ENCODE results near the gene CXCL1.

DNA sequence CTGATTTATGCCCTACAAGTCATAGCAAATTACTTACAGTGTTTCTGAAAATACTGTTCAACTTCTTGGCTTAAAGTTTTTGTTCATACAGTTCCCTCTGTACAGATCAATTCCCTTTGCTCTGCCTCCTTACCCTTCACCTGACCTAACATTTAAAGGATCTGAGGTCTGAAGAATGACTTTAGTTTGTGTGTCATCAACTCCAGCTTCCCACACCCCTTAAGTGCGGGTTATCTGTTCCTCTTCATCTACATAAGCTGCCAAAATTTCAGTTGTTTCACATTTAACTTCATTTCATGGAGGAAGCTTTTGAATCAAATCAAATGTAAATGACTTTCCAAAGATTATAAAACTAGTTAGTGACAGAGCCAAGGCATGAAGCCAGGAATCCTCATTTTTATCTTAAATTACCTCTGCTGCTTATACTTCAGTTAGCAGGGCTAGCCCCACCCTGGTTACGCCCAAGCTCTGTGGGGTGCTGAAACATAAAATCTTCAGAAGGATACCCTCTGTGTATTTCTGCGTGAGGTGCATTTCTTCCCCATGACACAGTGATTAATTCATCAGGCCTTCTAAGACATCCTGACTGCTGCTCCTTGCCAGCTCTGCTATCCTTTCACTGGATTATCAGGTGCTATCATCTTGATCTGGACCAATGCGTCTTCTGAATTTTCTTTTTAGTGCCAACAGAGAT is 16.5 kb downstream of the CXCL1 start:
- TF ChIP-seq, protein P1, sequence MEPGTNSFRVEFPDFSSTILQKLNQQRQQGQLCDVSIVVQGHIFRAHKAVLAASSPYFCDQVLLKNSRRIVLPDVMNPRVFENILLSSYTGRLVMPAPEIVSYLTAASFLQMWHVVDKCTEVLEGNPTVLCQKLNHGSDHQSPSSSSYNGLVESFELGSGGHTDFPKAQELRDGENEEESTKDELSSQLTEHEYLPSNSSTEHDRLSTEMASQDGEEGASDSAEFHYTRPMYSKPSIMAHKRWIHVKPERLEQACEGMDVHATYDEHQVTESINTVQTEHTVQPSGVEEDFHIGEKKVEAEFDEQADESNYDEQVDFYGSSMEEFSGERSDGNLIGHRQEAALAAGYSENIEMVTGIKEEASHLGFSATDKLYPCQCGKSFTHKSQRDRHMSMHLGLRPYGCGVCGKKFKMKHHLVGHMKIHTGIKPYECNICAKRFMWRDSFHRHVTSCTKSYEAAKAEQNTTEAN (CRISPR knock-in tag; IDR thresholded peaks at IDR 0.05): no peak
- TF ChIP-seq ESRRA (CRISPR knock-in tag; IDR thresholded peaks at IDR 0.05; ENCODE audit: borderline replicate concordance) (no peak), ZBTB21 (CRISPR knock-in tag; IDR thresholded peaks at IDR 0.05; ENCODE audit: borderline replicate concordance) (no peak), CREB1 (CRISPR knock-in tag; IDR thresholded peaks at IDR 0.05) (no peak), NFYB (CRISPR knock-in tag; conservative IDR thresholded peaks at IDR 0.05; ENCODE audit: low read depth) (no peak), ZNF232 (CRISPR knock-in tag; IDR thresholded peaks at IDR 0.05) (no peak)
- TF ChIP-seq, protein P2, sequence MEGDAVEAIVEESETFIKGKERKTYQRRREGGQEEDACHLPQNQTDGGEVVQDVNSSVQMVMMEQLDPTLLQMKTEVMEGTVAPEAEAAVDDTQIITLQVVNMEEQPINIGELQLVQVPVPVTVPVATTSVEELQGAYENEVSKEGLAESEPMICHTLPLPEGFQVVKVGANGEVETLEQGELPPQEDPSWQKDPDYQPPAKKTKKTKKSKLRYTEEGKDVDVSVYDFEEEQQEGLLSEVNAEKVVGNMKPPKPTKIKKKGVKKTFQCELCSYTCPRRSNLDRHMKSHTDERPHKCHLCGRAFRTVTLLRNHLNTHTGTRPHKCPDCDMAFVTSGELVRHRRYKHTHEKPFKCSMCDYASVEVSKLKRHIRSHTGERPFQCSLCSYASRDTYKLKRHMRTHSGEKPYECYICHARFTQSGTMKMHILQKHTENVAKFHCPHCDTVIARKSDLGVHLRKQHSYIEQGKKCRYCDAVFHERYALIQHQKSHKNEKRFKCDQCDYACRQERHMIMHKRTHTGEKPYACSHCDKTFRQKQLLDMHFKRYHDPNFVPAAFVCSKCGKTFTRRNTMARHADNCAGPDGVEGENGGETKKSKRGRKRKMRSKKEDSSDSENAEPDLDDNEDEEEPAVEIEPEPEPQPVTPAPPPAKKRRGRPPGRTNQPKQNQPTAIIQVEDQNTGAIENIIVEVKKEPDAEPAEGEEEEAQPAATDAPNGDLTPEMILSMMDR (IDR thresholded peaks at IDR 0.05): no peak

All from WTC11 (cell line).